ENCODE results near the gene GEMIN5. TPM values are rescaled to one million over a fixed set of nuclear protein-coding genes. Genes with fewer than 3 reads are reported as not detected.
"Not testable (repeated sequence)": the region's sequence is repeated elsewhere in the genome, so short reads cannot be mapped to it uniquely, and the experiment has no call there.

The GEMIN5 gene
- total and polyA plus RNA-seq, 2 donors, result 9.3 to 18.0 TPM

GRCh38 chr5:154934881-154935280 is 3.1 kb downstream of the GEMIN5 start:
- peaks cover 2% of the 10 kb centered on the region for H3K36me3 ChIP-seq (ENCODE audit: insufficient read depth)
- DNase-seq (ENCODE audit: extremely low spot score), result no peak
- no peak overlapping the region for H3K27ac ChIP-seq (ENCODE audit: low read depth)
- H3K4me3 ChIP-seq (ENCODE audit: low read depth, low read length), result no peak overlapping the region
- no peaks in the 10 kb centered on the region for H3K4me1 ChIP-seq (ENCODE audit: insufficient read depth)

- H3K36me3 ChIP-seq (ENCODE audit: insufficient read depth), result peaks cover 4% of the 10 kb centered on the region
- WGBS, result 92% methylated on average over 3 of the region's 3 CpGs
- DNase-seq (ENCODE audit: extremely low spot score), result no peak
- no peak overlapping the region for H3K4me3 ChIP-seq (ENCODE audit: low read depth, low read length)
- H3K4me1 ChIP-seq (ENCODE audit: insufficient read depth), result no peaks in the 10 kb centered on the region
- H3K27ac ChIP-seq (ENCODE audit: low read depth), result no peak overlapping the region
Observed at GRCh38 chr5:154933537-154933936, 4.5 kb downstream of the GEMIN5 start.

- WGBS, result 86% methylated on average over 7 of the region's 7 CpGs
- no peak overlapping the region for H3K4me3 ChIP-seq (ENCODE audit: low read depth, low read length)
- no peak for DNase-seq (ENCODE audit: extremely low spot score)
- H3K36me3 ChIP-seq (ENCODE audit: insufficient read depth), result peaks cover 8% of the 10 kb centered on the region
- H3K4me1 ChIP-seq (ENCODE audit: insufficient read depth), result no peaks in the 10 kb centered on the region
- no peak overlapping the region for H3K27ac ChIP-seq (ENCODE audit: low read depth)
Observed at GRCh38 chr5:154923441-154924430, 14.3 kb downstream of the GEMIN5 start.

- 82% methylated on average over 4 of the region's 4 CpGs for WGBS
- no peak for DNase-seq (ENCODE audit: extremely low spot score)
- H3K36me3 ChIP-seq (ENCODE audit: insufficient read depth), result peaks cover 12% of the 10 kb centered on the region
Observed at GRCh38 chr5:154917757-154918156, 20.3 kb downstream of the GEMIN5 start.

GRCh38 chr5:154916874-154917273 is 21.1 kb downstream of the GEMIN5 start:
- WGBS, result 80% methylated on average over 3 of the region's 3 CpGs
- Histone ChIP-seq H3K4me1 (ENCODE audit: insufficient read depth) (no peaks in the 10 kb centered on the region), H3K4me3 (ENCODE audit: low read depth, low read length) (no peak overlapping the region), H3K36me3 (ENCODE audit: insufficient read depth) (peaks cover 14% of the 10 kb centered on the region), H3K27ac (ENCODE audit: low read depth) (no peak overlapping the region)
- DNase-seq (ENCODE audit: extremely low spot score), result no peak

More at GRCh38 chr5:154917757-154918156, 20.3 kb downstream of the GEMIN5 start:
- Histone ChIP-seq H3K4me3 (ENCODE audit: low read depth, low read length) (no peak overlapping the region), H3K4me1 (ENCODE audit: insufficient read depth) (no peaks in the 10 kb centered on the region), H3K27ac (ENCODE audit: low read depth) (no peak overlapping the region)

- not testable (repeated sequence) for H3K27ac ChIP-seq (ENCODE audit: low read depth); H3K4me1 ChIP-seq (ENCODE audit: insufficient read depth); DNase-seq (ENCODE audit: extremely low spot score); H3K36me3 ChIP-seq (ENCODE audit: insufficient read depth); H3K4me3 ChIP-seq (ENCODE audit: low read depth, low read length)
- WGBS, result 96% methylated on average over 7 of the region's 7 CpGs
Observed at GRCh38 chr5:154905601-154906000, 32.4 kb downstream of the GEMIN5 start.

DNA sequence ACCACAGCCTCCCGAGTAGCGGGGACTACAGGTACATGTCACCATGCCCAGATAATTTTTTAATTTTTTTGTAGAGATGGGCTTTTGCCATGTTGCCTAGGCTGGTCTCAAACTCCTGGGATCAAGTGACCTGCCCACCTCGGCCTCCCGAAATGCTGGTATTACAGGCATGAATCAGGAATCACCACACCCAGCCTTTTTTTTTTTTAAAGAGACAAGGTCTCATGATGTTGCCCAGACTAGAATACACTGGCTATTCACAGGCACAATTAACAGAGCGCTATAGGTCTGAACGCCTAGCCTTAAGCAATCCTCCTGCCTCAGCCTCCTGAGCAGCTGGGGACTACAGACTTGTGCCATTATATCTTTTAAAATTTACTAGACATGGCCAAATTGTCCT is 36.1 kb downstream of the GEMIN5 start:
- H3K27ac ChIP-seq (ENCODE audit: low read depth), result no peak overlapping the region
- H3K4me1 ChIP-seq (ENCODE audit: insufficient read depth), result no peaks in the 10 kb centered on the region
- DNase-seq (ENCODE audit: extremely low spot score), result no peak
- H3K36me3 ChIP-seq (ENCODE audit: insufficient read depth), result peaks cover 9% of the 10 kb centered on the region
- 94% methylated on average over 6 of the region's 6 CpGs for WGBS
- no peak overlapping the region for H3K4me3 ChIP-seq (ENCODE audit: low read depth, low read length)

DNA sequence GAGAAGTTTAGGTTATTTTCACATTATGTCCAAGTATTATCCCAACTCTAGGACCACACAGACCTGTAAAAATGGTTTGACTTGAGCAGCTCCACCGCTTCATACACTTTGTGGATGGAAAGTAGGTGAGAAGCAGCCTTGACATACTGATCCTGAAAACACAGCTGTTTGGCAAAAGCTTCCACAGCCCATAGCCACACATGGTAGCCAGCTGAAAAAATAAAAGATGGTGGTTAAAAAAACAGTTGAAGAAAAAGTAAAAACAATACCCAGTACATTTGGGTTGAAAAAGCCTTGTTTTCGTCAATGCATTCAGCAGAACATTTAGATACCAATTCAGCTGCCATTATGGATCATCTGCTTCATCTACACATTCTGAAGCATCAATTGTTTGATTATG is 36.7 kb downstream of the GEMIN5 start:
- no peak for DNase-seq (ENCODE audit: extremely low spot score)
- 92% methylated on average over 2 of the region's 2 CpGs for WGBS
- H3K36me3 ChIP-seq (ENCODE audit: insufficient read depth), result peaks cover 7% of the 10 kb centered on the region
- no peak overlapping the region for H3K27ac ChIP-seq (ENCODE audit: low read depth)
- H3K4me1 ChIP-seq (ENCODE audit: insufficient read depth), result no peaks in the 10 kb centered on the region
- H3K4me3 ChIP-seq (ENCODE audit: low read depth, low read length), result no peak overlapping the region

DNA sequence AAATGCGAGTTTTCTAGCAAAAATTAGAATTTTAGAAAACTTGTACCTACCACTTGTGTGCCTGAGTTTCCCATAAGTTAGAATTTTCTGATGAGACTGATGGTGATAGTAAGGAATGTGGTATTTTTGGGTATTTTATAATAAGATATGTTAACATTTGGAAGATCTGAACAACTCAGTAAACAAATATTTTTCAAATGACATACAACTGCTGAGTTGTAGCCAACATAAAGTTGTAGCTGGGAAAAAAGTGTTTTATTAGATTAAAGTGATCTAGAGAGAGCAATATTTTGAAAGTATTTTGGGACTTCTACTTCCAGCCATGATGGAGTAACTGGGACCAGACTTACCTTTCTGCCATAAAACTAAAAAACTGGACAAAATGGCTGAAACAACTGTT is 37.9 kb downstream of the GEMIN5 start:
- Histone ChIP-seq H3K36me3 (ENCODE audit: insufficient read depth) (peaks cover 9% of the 10 kb centered on the region), H3K4me1 (ENCODE audit: insufficient read depth) (no peaks in the 10 kb centered on the region), H3K4me3 (ENCODE audit: low read depth, low read length) (no peak overlapping the region), H3K27ac (ENCODE audit: low read depth) (no peak overlapping the region)
- DNase-seq (ENCODE audit: extremely low spot score), result no peak
- 90% methylated on average over 1 of the region's 1 CpG for WGBS

DNA sequence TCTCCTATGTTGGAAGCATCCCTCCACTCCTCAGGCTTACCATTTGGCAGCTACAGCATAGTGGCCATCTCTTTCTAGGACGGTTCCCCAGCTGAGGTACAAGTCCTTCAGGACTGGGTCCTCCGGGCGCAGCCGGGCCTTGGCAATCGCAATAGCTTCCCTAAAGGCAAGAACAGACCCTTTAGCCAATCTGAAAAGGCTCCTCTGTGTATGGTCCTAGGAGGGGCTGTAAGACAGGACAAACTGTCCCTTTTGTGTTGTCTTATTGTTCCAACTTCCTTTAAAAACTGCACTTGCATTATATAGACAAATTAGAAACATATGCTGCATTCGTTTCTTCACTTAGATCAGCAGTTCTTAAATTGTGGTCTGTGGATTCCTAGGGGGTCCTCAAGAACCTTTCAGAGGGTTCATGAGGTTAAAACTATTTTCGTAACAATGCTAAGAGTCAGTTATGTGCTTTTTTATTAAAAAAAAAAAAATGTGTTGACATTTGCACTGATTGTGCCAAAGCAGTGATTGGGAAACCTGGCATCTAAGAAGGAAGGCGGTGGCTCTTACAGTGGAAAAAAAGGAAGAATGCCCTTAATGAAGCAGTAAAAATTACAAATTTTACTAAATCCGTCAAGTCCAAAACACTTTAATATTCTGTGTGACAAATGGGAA is 38.7 kb downstream of the GEMIN5 start:
- H3K4me3 ChIP-seq (ENCODE audit: low read depth, low read length), result no peak overlapping the region
- DNase-seq (ENCODE audit: extremely low spot score), result no peak
- no peaks in the 10 kb centered on the region for H3K4me1 ChIP-seq (ENCODE audit: insufficient read depth)
- H3K27ac ChIP-seq (ENCODE audit: low read depth), result no peak overlapping the region
- peaks cover 9% of the 10 kb centered on the region for H3K36me3 ChIP-seq (ENCODE audit: insufficient read depth)
- 91% methylated on average over 9 of the region's 9 CpGs for WGBS

DNA sequence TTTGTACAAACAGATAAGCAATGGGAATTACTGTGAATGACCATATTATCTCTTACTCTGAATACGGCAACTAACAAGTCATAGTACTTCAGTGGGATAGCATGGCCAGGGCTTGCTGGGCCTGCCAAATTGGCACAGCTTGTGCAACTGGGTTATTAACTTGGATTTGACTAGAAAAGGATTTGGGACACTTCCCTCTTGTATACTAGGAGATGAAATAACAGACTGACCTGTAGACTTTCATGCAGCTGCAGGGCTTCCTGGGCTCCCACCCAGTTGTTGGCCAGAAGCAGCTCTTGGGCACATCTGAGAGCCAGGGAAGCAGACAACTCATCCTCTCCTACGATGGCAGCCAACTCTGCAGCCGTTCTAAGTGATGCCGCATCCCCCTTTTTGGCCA is 39.8 kb downstream of the GEMIN5 start:
- WGBS, result 76% methylated on average over 4 of the region's 4 CpGs
- H3K4me1 ChIP-seq (ENCODE audit: insufficient read depth), result no peaks in the 10 kb centered on the region
- H3K36me3 ChIP-seq (ENCODE audit: insufficient read depth), result peaks cover 9% of the 10 kb centered on the region
- H3K27ac ChIP-seq (ENCODE audit: low read depth), result no peak overlapping the region
- no peak for DNase-seq (ENCODE audit: extremely low spot score)
- H3K4me3 ChIP-seq (ENCODE audit: low read depth, low read length), result no peak overlapping the region

DNA sequence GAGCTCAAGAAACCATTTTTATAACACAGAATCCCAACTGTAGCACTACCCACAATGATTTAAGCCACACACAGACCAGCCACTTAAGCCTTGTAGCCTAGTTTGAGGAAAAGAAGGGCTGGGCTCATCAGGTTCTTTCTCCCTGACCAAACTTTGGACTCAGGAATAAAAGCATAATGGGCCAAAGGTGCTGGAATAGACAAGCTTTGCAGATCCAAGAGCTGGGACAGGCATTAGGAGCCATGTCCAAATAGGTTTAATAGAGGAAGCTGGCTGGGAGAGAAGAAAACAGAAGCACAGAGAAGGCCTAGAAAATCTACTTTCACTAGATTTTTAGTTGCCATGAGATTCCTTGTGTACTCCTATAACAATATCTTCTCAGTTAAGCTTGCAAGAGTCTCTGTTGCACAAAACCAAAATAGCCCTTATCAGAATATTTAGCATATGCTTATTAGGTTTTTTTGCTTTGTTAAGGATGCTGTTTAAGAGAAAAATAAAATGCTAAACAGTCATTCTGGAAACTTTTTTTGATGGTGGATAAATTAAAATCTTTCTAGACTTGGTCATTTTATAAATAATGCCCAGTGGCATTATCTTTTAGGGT is 41.3 kb downstream of the GEMIN5 start:
- no peak for DNase-seq (ENCODE audit: extremely low spot score)
- no peak overlapping the region for H3K4me3 ChIP-seq (ENCODE audit: low read depth, low read length)
- peaks cover 6% of the 10 kb centered on the region for H3K36me3 ChIP-seq (ENCODE audit: insufficient read depth)
- H3K4me1 ChIP-seq (ENCODE audit: insufficient read depth), result no peaks in the 10 kb centered on the region
- no peak overlapping the region for H3K27ac ChIP-seq (ENCODE audit: low read depth)

GRCh38 chr5:154895606-154896561 is 42.1 kb downstream of the GEMIN5 start:
- 88% methylated on average over 14 of the region's 14 CpGs for WGBS
- peaks cover 3% of the 10 kb centered on the region for H3K36me3 ChIP-seq (ENCODE audit: insufficient read depth)
- H3K27ac ChIP-seq (ENCODE audit: low read depth), result no peak overlapping the region
- no peak overlapping the region for H3K4me3 ChIP-seq (ENCODE audit: low read depth, low read length)
- no peak for DNase-seq (ENCODE audit: extremely low spot score)
- H3K4me1 ChIP-seq (ENCODE audit: insufficient read depth), result no peaks in the 10 kb centered on the region

All from urinary bladder (tissue), 4 donors.